Common myeloid progenitor, CD34-positive (primary cell): Measurements from ENCODE around the gene NRDC.

Experiments used
- CTCF ChIA-PET: fragments of 350-600 bp; sonication (Branson Sonifier 250); formaldehyde crosslinking; loops from one replicate; lab custom pipeline; 2021; ENCODE audit warnings: antibody characterized with exemption; lab: Charles Lee
- POLR2A ChIA-PET: fragments of 350-600 bp; sonication (Branson Sonifier 250); formaldehyde crosslinking; loops from one replicate; lab custom pipeline; 2021; ENCODE audit warnings: antibody characterized with exemption; lab: Charles Lee
- DNase-seq, 3 donors: peaks; one replicate each; pipeline versions ENCODE4 v3.0.0 to v3.0.0-alpha.2; 2013
- H3K27ac ChIP-seq, 2 experiments: 1 replicate in 1 of 2; 2 replicates in 1 of 2; pipeline ENCODE4 v1.7.0; 2013; ENCODE audit warnings: inconsistent platforms in 2 of 2, low read length in 2 of 2, mild to moderate bottlenecking in 2 of 2, low read depth in 1 of 2, moderate library complexity in 1 of 2; ENCODE audit not compliant: severe bottlenecking in 2 of 2, insufficient read depth in 1 of 2, poor library complexity in 1 of 2
- H3K27me3 ChIP-seq, 5 experiments: replicated peaks in 2 of 5; 1 replicate in 3 of 5; 2 replicates in 2 of 5; pipeline versions ENCODE4 v1.6.1 to v1.7.0; 2013; ENCODE audit warnings: low read length in 4 of 5, mild to moderate bottlenecking in 2 of 5, moderate library complexity in 2 of 5, inconsistent platforms in 1 of 5; ENCODE audit not compliant: insufficient read depth in 5 of 5, control insufficient read depth in 4 of 5
- H3K36me3 ChIP-seq, 4 experiments: 1 replicate in 2 of 4; 2 replicates in 2 of 4; pipeline versions ENCODE4 v1.6.1 to v1.7.0; 2013; ENCODE audit warnings: low read length in 3 of 4, control low read depth in 1 of 4, mild to moderate bottlenecking in 1 of 4; ENCODE audit not compliant: control insufficient read depth in 4 of 4, insufficient read depth in 4 of 4
- H3K4me1 ChIP-seq, 4 experiments: 1 replicate in 3 of 4; 2 replicates in 1 of 4; pipeline versions ENCODE4 v1.6.1 to v1.7.1; 2013; ENCODE audit warnings: low read length in 3 of 4, mild to moderate bottlenecking in 3 of 4, control low read depth in 1 of 4, inconsistent platforms in 1 of 4, moderate library complexity in 1 of 4; ENCODE audit not compliant: control insufficient read depth in 4 of 4, insufficient read depth in 4 of 4; ENCODE audit errors: control extremely low read depth in 1 of 4
- H3K4me3 ChIP-seq, 7 experiments: 1 replicate in 4 of 7; 2 replicates in 3 of 7; pipeline versions ENCODE4 v1.5.1 to v1.7.0; 2013; ENCODE audit warnings: mild to moderate bottlenecking in 7 of 7, low read length in 6 of 7, moderate library complexity in 6 of 7, inconsistent platforms in 2 of 7, low read depth in 2 of 7, control low read depth in 1 of 7; ENCODE audit not compliant: insufficient read depth in 4 of 7, control insufficient read depth in 1 of 7; ENCODE audit errors: extremely low read depth in 1 of 7
- H3K9me3 ChIP-seq, 5 experiments: 1 replicate in 4 of 5; 2 replicates in 1 of 5; pipeline versions ENCODE4 v1.6.1 to v1.7.1; 2013; ENCODE audit warnings: low read length in 4 of 5, mild to moderate bottlenecking in 2 of 5, inconsistent platforms in 1 of 5, low read depth in 1 of 5, moderate library complexity in 1 of 5; ENCODE audit not compliant: control insufficient read depth in 4 of 5, insufficient read depth in 2 of 5; ENCODE audit errors: control extremely low read depth in 1 of 5
- WGBS: methylation state at CpG from one replicate; pipeline ENCODE4 v1.1.5; 2013; ENCODE audit not compliant: insufficient coverage; 5-methylcytosine and 5-hydroxymethylcytosine counted together

The NRDC gene

GRCh38 chr1:51788938-51789337, 89.6 kb downstream of the NRDC start:
- no CpG with 5 or more reads among the region's 2 CpGs for WGBS
- Histone ChIP-seq H3K4me1 (peaks cover 0 to 11% (median 4%) of the 10 kb centered on the region in 4 experiments), H3K9me3 (no peaks in the 10 kb centered on the region), H3K36me3 (peaks cover 44 to 97% (median 76%) of the 10 kb centered on the region in 4 experiments), H3K27ac (no peak overlapping the region), H3K27me3 (no peaks in the 10 kb centered on the region), H3K4me3 (no peak overlapping the region)
- POLR2A ChIA-PET = no interaction called here
- DNase-seq = no peak
- CTCF ChIA-PET = interaction anchor here (1.8 kb wide), 1 partner anchor 13 kb away, joined by 3 read pairs; no protein-coding TSS in a partner anchor

GRCh38 chr1:51784997-51785421, 93.5 kb downstream of the NRDC start:
- CTCF ChIA-PET = interaction anchor here (1.0 to 1.2 kb wide), 2 partner anchors 15 to 16 kb away, joined by 3 to 5 read pairs; no protein-coding TSS in a partner anchor
- Histone ChIP-seq H3K4me1 (no peaks in the 10 kb centered on the region), H3K36me3 (peaks cover 40 to 95% (median 72%) of the 10 kb centered on the region in 4 experiments), H3K4me3 (no peak overlapping the region), H3K27me3 (no peaks in the 10 kb centered on the region), H3K9me3 (no peaks in the 10 kb centered on the region), H3K27ac (no peak overlapping the region)
- 90% methylated on average over 3 of the region's 4 CpGs for WGBS
- no peak for DNase-seq
- POLR2A ChIA-PET = no interaction called here

- Histone ChIP-seq H3K4me3 (no peak overlapping the region), H3K4me1 (peaks cover 0 to 9% (median 3%) of the 10 kb centered on the region in 4 experiments), H3K9me3 (no peaks in the 10 kb centered on the region), H3K27me3 (no peaks in the 10 kb centered on the region), H3K27ac (no peak overlapping the region), H3K36me3 (peaks cover 18 to 72% (median 53%) of the 10 kb centered on the region in 4 experiments)
- ChIA-PET CTCF (interaction anchor here (2.4 kb wide), 1 partner anchor 12 kb away, joined by 9 read pairs; no protein-coding TSS in a partner anchor), POLR2A (no interaction called here)
- no peak for DNase-seq
- 100% methylated on average over 2 of the region's 3 CpGs for WGBS
Observed at GRCh38 chr1:51780927-51781326, 97.6 kb downstream of the NRDC start.

- H3K9me3 ChIP-seq = no peaks in the 10 kb centered on the region
- ChIA-PET POLR2A (no interaction called here), CTCF (interaction anchor here (1.8 kb wide), 1 partner anchor 207 kb away, joined by 5 read pairs; no protein-coding TSS in a partner anchor)
- peak in 1 of 3 donors; percentile 9 for DNase-seq
- H3K36me3 ChIP-seq = peaks cover 9 to 55% (median 45%) of the 10 kb centered on the region in 4 experiments
- H3K27ac ChIP-seq = peak overlapping the region in 1 of 2 experiments; percentile 40
- no peaks in the 10 kb centered on the region for H3K27me3 ChIP-seq
- H3K4me3 ChIP-seq = no peak overlapping the region
- H3K4me1 ChIP-seq = peaks cover 0 to 9% (median 3%) of the 10 kb centered on the region in 4 experiments
Observed at GRCh38 chr1:51776408-51776807, 102.1 kb downstream of the NRDC start.

GRCh38 chr1:51768971-51769588, 109.4 kb downstream of the NRDC start:
- no CpG with 5 or more reads among the region's 6 CpGs for WGBS
- Histone ChIP-seq H3K36me3 (peaks cover 21 to 59% (median 31%) of the 10 kb centered on the region in 4 experiments), H3K9me3 (no peaks in the 10 kb centered on the region), H3K4me3 (no peak overlapping the region), H3K4me1 (no peaks in the 10 kb centered on the region), H3K27me3 (no peaks in the 10 kb centered on the region), H3K27ac (no peak overlapping the region)
- peak; percentile 63 to 78 (median 74) for DNase-seq
- ChIA-PET CTCF (interaction anchor here (0.7 to 4.2 kb wide), 28 partner anchors 8 to 349 kb away, joined by 3 to 32 read pairs (median 4); partner anchors contain the start of gene OSBPL9), POLR2A (interaction anchor here (0.8 kb wide), 1 partner anchor 141 kb away, joined by 3 read pairs; no protein-coding TSS in a partner anchor)

- WGBS = no CpG with 5 or more reads among the region's 1 CpG
- Histone ChIP-seq H3K27me3 (no peaks in the 10 kb centered on the region), H3K27ac (no peak overlapping the region), H3K4me3 (no peak overlapping the region), H3K9me3 (no peaks in the 10 kb centered on the region), H3K36me3 (peaks cover 7 to 24% (median 17%) of the 10 kb centered on the region in 4 experiments), H3K4me1 (peaks cover 0 to 5% (median 2%) of the 10 kb centered on the region in 4 experiments)
- peak in 2 of 3 donors; percentile 60 to 63 for DNase-seq
- ChIA-PET CTCF (interaction anchor here (1.1 to 1.8 kb wide), 4 partner anchors 8 to 133 kb away, joined by 3 to 5 read pairs (median 4); no protein-coding TSS in a partner anchor), POLR2A (no interaction called here)
Observed at GRCh38 chr1:51761351-51761750, 117.2 kb downstream of the NRDC start.

- no peaks in the 10 kb centered on the region for H3K9me3 ChIP-seq
- no CpG with 5 or more reads among the region's 3 CpGs for WGBS
- H3K27ac ChIP-seq = no peak overlapping the region
- H3K4me3 ChIP-seq = no peak overlapping the region
- no peak for DNase-seq
- peaks cover 0 to 5% (median 2%) of the 10 kb centered on the region in 4 experiments for H3K4me1 ChIP-seq
- H3K27me3 ChIP-seq = no peaks in the 10 kb centered on the region
- ChIA-PET POLR2A (no interaction called here), CTCF (interaction anchor here (0.8 to 1.8 kb wide), 4 partner anchors 9 to 133 kb away, joined by 3 to 4 read pairs (median 4); no protein-coding TSS in a partner anchor)
- peaks cover 7 to 21% (median 15%) of the 10 kb centered on the region in 4 experiments for H3K36me3 ChIP-seq
Observed at GRCh38 chr1:51760872-51761271, 117.7 kb downstream of the NRDC start.
